ENCODE measurements around the gene ETS2.

Gene ETS2

DNA sequence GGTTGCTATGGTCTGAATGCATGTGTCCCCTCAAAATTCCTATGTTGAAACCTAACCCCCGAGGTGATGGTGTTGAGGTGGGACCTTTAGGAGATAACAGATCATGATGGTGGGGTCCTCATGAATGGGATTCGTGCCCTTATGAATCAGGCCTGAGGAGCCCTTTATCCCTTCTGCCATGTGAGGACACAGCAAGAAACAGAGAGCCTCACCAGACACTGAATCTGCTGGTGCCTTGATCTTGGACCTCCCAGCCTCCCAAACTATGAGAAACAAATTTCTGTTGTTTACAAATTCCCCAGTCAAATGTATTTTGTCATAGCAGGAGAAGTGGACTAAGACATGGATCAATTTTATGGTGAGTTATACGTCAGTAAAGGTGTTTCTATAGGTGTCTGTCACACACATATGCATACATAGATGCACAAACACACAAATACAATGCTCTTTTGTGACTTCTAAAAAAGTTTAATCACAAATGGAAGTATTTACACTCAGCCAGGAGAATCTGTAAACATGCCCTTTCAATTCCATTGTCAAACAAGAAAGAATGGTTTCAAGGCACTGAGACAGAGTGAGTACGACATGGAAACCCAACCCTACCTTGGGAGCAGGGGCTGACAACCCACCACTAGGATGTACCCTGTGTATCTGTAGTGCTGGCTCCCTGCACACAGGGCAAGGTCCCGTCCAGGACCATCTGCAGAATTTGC is 5.5 kb upstream of the ETS2 start:
- Histone ChIP-seq H3K27me3 (ENCODE audit: insufficient read depth, poor library complexity, severe bottlenecking) (no peaks in the 10 kb centered on the region), H3K36me3 (ENCODE audit: low read depth) (no peaks in the 10 kb centered on the region), H3K4me1 (ENCODE audit: insufficient read depth, poor library complexity, severe bottlenecking) (peaks cover 83% of the 10 kb centered on the region), H3K9me3 (ENCODE audit: severe bottlenecking) (no peaks in the 10 kb centered on the region), H3K4me3 (ENCODE audit: severe bottlenecking) (no peak overlapping the region), H3K27ac (ENCODE audit: poor library complexity, severe bottlenecking) (peak overlapping the region; percentile 93)
- ATAC-seq (ENCODE audit: low read depth), result no peak
- DNase-seq (ENCODE audit: low spot score), result no peak
- TF ChIP-seq, protein P1, sequence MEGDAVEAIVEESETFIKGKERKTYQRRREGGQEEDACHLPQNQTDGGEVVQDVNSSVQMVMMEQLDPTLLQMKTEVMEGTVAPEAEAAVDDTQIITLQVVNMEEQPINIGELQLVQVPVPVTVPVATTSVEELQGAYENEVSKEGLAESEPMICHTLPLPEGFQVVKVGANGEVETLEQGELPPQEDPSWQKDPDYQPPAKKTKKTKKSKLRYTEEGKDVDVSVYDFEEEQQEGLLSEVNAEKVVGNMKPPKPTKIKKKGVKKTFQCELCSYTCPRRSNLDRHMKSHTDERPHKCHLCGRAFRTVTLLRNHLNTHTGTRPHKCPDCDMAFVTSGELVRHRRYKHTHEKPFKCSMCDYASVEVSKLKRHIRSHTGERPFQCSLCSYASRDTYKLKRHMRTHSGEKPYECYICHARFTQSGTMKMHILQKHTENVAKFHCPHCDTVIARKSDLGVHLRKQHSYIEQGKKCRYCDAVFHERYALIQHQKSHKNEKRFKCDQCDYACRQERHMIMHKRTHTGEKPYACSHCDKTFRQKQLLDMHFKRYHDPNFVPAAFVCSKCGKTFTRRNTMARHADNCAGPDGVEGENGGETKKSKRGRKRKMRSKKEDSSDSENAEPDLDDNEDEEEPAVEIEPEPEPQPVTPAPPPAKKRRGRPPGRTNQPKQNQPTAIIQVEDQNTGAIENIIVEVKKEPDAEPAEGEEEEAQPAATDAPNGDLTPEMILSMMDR (IDR thresholded peaks at IDR 0.05; ENCODE audit: poor library complexity, severe bottlenecking), result no peak

DNA sequence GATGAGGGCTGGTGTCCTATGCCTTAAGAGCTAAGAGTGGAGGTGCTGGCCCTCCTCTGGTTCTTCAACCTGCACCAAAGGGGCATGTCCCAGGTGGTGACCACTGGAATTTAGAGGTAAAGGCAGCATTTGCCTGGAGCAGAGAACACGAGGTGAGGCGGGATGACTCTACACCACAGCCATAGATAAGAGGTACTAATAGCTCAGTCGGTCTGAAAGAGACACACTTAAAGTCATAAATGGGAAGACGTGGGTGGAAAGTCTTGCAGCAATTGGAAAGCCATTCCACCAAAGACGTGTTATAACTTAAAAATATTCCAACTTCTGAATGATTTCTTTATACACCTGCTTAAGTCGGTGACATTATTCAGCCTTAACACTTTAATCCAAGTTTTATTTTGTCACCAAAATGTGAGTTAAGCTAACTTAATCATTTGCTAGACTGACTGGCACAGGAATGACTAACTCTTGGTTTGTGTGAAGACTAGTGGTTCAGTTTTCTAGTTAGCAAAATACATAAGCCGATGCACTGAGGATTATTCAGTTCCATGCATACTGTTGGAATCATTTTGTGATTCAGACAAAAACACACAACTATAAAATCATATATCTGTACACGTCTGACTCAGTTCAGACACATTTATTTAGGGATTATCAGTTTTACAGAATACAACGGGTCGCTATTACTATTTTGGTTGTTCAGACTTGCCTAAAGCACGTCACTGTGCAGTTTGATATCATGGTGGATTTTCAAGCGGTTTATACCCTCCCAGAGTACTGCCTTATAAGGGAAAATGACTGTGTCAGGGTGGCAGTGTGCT is 4.6 kb upstream of the ETS2 start:
- Histone ChIP-seq H3K9me3 (ENCODE audit: severe bottlenecking) (no peaks in the 10 kb centered on the region), H3K27ac (ENCODE audit: poor library complexity, severe bottlenecking) (peak overlapping the region; percentile 93), H3K4me3 (ENCODE audit: severe bottlenecking) (no peak overlapping the region), H3K4me1 (ENCODE audit: insufficient read depth, poor library complexity, severe bottlenecking) (peaks cover 84% of the 10 kb centered on the region), H3K36me3 (ENCODE audit: low read depth) (peaks cover under 1% of the 10 kb centered on the region; the same call in 1 of the 2 replicates), H3K27me3 (ENCODE audit: insufficient read depth, poor library complexity, severe bottlenecking) (no peaks in the 10 kb centered on the region)
- DNase-seq (ENCODE audit: low spot score) (no peak), ATAC-seq (ENCODE audit: low read depth) (peak; percentile 62)
- TF ChIP-seq, protein P1 (IDR thresholded peaks at IDR 0.05; ENCODE audit: poor library complexity, severe bottlenecking), result no peak

DNA sequence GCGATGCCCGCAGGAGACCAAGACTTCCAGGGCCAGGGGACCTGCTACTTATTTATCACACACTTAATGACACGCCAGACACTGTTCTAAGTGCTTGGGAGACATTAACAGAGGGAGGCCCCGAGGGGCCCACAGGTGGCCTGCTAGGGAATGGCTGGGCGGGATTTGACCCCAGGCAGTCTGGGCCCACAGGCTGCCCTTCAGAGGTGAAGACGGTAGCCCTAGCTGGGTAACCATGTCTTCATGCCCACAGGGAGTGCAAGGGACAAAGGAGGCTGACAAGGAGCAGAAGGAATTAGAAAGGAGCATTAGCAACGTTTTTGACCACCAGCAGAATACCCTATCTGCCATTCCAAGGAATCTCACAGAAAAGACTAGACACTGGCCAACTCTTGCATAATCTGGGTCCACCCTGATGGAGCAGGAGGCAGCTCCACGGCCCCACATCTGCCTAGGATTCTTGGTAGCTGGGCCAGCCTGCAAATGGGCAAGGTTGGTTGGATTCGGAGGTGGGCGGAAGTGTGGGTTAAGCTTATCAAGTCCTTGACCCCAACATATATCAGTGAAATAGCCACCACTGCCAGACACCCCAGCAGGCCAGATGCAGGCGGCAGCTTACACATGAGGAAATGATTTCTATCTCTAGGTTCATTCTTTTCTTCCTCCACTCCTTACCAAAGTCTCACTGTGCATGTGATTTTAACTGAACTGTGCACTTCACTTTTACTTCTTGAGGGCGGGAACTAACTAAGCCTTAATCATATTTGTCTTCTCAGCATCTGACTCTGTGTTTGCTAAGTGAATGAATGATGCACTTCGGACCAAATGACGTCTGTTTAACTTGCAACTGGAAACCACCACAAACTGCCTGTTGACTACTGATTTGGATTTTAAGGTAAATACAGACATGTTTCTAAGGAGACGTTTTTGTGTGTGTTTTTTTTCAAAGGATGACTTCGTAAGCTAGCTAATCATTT is 3.4 kb upstream of the ETS2 start:
- H3K36me3 ChIP-seq (ENCODE audit: low read depth), result peaks cover 12% of the 10 kb centered on the region
- H3K9me3 ChIP-seq (ENCODE audit: severe bottlenecking), result no peaks in the 10 kb centered on the region
- ATAC-seq (ENCODE audit: low read depth), result no peak
- no peak overlapping the region for H3K4me3 ChIP-seq (ENCODE audit: severe bottlenecking)
- peak overlapping the region; percentile 93 for H3K27ac ChIP-seq (ENCODE audit: poor library complexity, severe bottlenecking)
- TF ChIP-seq, protein P1 (IDR thresholded peaks at IDR 0.05; ENCODE audit: poor library complexity, severe bottlenecking), result no peak
- DNase-seq (ENCODE audit: low spot score), result no peak
- no peaks in the 10 kb centered on the region for H3K27me3 ChIP-seq (ENCODE audit: insufficient read depth, poor library complexity, severe bottlenecking)
- H3K4me1 ChIP-seq (ENCODE audit: insufficient read depth, poor library complexity, severe bottlenecking), result peaks cover 72% of the 10 kb centered on the region

DNA sequence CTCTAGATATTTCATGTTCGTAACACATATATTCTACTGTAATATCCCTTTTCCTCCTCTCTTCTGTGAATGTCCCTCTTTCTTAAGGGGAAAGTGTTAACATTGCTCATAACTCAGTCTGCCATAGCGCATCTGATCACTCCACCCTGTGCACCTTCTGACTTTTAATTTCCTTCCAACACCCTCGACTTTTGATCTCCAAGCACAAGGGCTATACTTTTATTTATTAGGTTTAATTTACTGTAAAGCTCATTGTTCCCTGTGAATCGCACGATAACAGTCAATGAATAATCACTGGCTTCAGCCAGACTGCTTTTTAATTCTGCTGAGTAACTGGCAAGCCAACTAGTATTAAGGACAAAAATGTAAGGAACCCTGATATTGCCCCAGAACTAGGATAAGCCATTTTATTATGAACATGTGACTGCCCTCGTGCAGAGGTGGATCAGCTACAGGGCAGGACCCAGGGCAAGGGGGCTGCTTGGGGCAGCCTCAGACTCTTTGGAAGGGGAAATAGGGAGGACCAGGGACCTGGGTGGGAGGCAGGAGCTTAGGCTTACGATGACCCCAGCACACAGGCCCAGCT is 2.6 kb upstream of the ETS2 start:
- ATAC-seq (ENCODE audit: low read depth) (no peak), DNase-seq (ENCODE audit: low spot score) (no peak)
- Histone ChIP-seq H3K27ac (ENCODE audit: poor library complexity, severe bottlenecking) (peak overlapping the region; percentile 93), H3K27me3 (ENCODE audit: insufficient read depth, poor library complexity, severe bottlenecking) (no peaks in the 10 kb centered on the region), H3K36me3 (ENCODE audit: low read depth) (peaks cover 21% of the 10 kb centered on the region), H3K9me3 (ENCODE audit: severe bottlenecking) (no peaks in the 10 kb centered on the region), H3K4me1 (ENCODE audit: insufficient read depth, poor library complexity, severe bottlenecking) (peaks cover 66% of the 10 kb centered on the region), H3K4me3 (ENCODE audit: severe bottlenecking) (no peak overlapping the region)
- TF ChIP-seq, protein P1 (IDR thresholded peaks at IDR 0.05; ENCODE audit: poor library complexity, severe bottlenecking), result no peak
